Esophagus (tissue), 2 donors: ENCODE results near the gene SEMA6D. TPM values are rescaled to one million over a fixed set of nuclear protein-coding genes. Genes with fewer than 3 reads are reported as not detected.
A peak's percentile ranks its signal among the peaks of the same experiment; 100 is the strongest.

Experiments
- H3K27ac ChIP-seq, 2 donors: one replicate each; pipeline ENCODE4 v1.5.1; 2013; ENCODE audit warnings: low read depth in 2 of 2, mild to moderate bottlenecking in 2 of 2, inconsistent platforms in 1 of 2, low read length in 1 of 2, moderate library complexity in 1 of 2
- H3K27me3 ChIP-seq, 2 donors: one replicate each; pipeline ENCODE4 v1.6.1; 2013; ENCODE audit warnings: low read length in 2 of 2, control low read depth in 1 of 2, mild to moderate bottlenecking in 1 of 2; ENCODE audit not compliant: insufficient read depth in 2 of 2, control insufficient read depth in 1 of 2
- H3K36me3 ChIP-seq, 2 donors: one replicate each; pipeline ENCODE4 v1.6.1; 2013; ENCODE audit warnings: low read length in 1 of 2; ENCODE audit not compliant: control insufficient read depth in 2 of 2, insufficient read depth in 2 of 2
- H3K4me1 ChIP-seq, 2 donors: one replicate each; pipeline ENCODE4 v1.6.1; 2013; ENCODE audit warnings: low read length in 1 of 2; ENCODE audit not compliant: control insufficient read depth in 2 of 2, insufficient read depth in 2 of 2
- H3K4me3 ChIP-seq, 2 donors: one replicate each; pipeline ENCODE4 v1.5.1; 2013; ENCODE audit warnings: low read length in 2 of 2, mild to moderate bottlenecking in 2 of 2, low read depth in 1 of 2, moderate library complexity in 1 of 2
- H3K9me3 ChIP-seq, 2 donors: one replicate each; pipeline ENCODE4 v1.6.1; 2013; ENCODE audit warnings: mild to moderate bottlenecking in 2 of 2, low read depth in 1 of 2, low read length in 1 of 2, moderate library complexity in 1 of 2; ENCODE audit not compliant: control insufficient read depth in 2 of 2, insufficient read depth in 1 of 2
- WGBS, 2 donors: extraction: QIAGEN DNeasy Blood & Tissue Kit; methylation state at CpG; one replicate each; pipeline ENCODE4 v1.1.7; 2013; 5-methylcytosine and 5-hydroxymethylcytosine counted together
- polyA plus RNA-seq, 2 donors: library from polyadenylated mRNA; stranded (reverse); fragments of 200-250 nt; gene quantifications; one replicate each; pipeline ENCODE4 v1.2.3, GENCODE V29; 2013
- donor health status: healthy with polysubstance abuse.
- donor health status: Bipolar disorder and iron deficiency.

The SEMA6D gene
- polyA plus RNA-seq, 2 donors: 0.31 to 0.40 TPM

GRCh38 chr15:47715856-47716445 lies 1.4 kb upstream of the SEMA6D start:
- no peak overlapping the region for H3K4me3 ChIP-seq
- H3K27ac ChIP-seq: no peak overlapping the region
- 51 to 57% methylated on average over 6 of the region's 6 CpGs for WGBS, 2 donors
- no peaks in the 10 kb centered on the region for H3K27me3 ChIP-seq
- H3K36me3 ChIP-seq: no peaks in the 10 kb centered on the region
- peaks cover 0 to 3% of the 10 kb centered on the region in 2 donors for H3K4me1 ChIP-seq
- peaks cover 0 to 3% of the 10 kb centered on the region in 2 donors for H3K9me3 ChIP-seq

- peak overlapping the region in 1 of 2 donors; percentile 43 for H3K4me3 ChIP-seq
- 42 to 43% methylated on average over 2 of the region's 2 CpGs for WGBS, 2 donors
- peaks cover 0 to 3% of the 10 kb centered on the region in 2 donors for H3K4me1 ChIP-seq
- peaks cover 0 to 3% of the 10 kb centered on the region in 2 donors for H3K9me3 ChIP-seq
- H3K27me3 ChIP-seq: no peaks in the 10 kb centered on the region
- H3K27ac ChIP-seq: no peak overlapping the region
- H3K36me3 ChIP-seq: no peaks in the 10 kb centered on the region
Observed at GRCh38 chr15:47716516-47716915, 789 bp upstream of the SEMA6D start.

- WGBS, 2 donors: 9 to 12% methylated on average over 41 to 48 of the region's 48 CpGs
- H3K4me1 ChIP-seq: peaks cover 0 to 3% of the 10 kb centered on the region in 2 donors
- peak overlapping the region; percentile 50 to 62 for H3K27ac ChIP-seq
- H3K9me3 ChIP-seq: peaks cover 0 to 3% of the 10 kb centered on the region in 2 donors
- H3K4me3 ChIP-seq: peak overlapping the region; percentile 43 to 61
- no peaks in the 10 kb centered on the region for H3K36me3 ChIP-seq
- H3K27me3 ChIP-seq: no peaks in the 10 kb centered on the region
Observed at GRCh38 chr15:47718497-47719437, 1.5 kb downstream of the SEMA6D start.

- Histone ChIP-seq H3K4me1 (peaks cover 0 to 3% of the 10 kb centered on the region in 2 donors), H3K27me3 (no peaks in the 10 kb centered on the region), H3K9me3 (peaks cover 0 to 3% of the 10 kb centered on the region in 2 donors), H3K4me3 (no peak overlapping the region), H3K27ac (no peak overlapping the region), H3K36me3 (no peaks in the 10 kb centered on the region)
Observed at GRCh38 chr15:47719730-47720129, 2.4 kb downstream of the SEMA6D start.

GRCh38 chr15:47720555-47720954 lies 3.2 kb downstream of the SEMA6D start:
- Histone ChIP-seq H3K36me3 (no peaks in the 10 kb centered on the region), H3K4me1 (peaks cover 0 to 3% of the 10 kb centered on the region in 2 donors), H3K9me3 (peaks cover 0 to 3% of the 10 kb centered on the region in 2 donors), H3K27me3 (no peaks in the 10 kb centered on the region), H3K27ac (no peak overlapping the region), H3K4me3 (no peak overlapping the region)
- 72 to 80% methylated on average over 4 of the region's 4 CpGs for WGBS, 2 donors

GRCh38 chr15:47721676-47722075 lies 4.4 kb downstream of the SEMA6D start:
- Histone ChIP-seq H3K27me3 (no peaks in the 10 kb centered on the region), H3K36me3 (no peaks in the 10 kb centered on the region), H3K4me1 (peaks cover 0 to 3% of the 10 kb centered on the region in 2 donors), H3K9me3 (peaks cover 0 to 3% of the 10 kb centered on the region in 2 donors), H3K4me3 (no peak overlapping the region), H3K27ac (no peak overlapping the region)
- WGBS, 2 donors: 56 to 62% methylated on average over 4 of the region's 4 CpGs

- Histone ChIP-seq H3K4me3 (no peak overlapping the region), H3K27me3 (no peaks in the 10 kb centered on the region), H3K9me3 (no peaks in the 10 kb centered on the region), H3K27ac (no peak overlapping the region), H3K4me1 (no peaks in the 10 kb centered on the region), H3K36me3 (no peaks in the 10 kb centered on the region)
- WGBS, 2 donors: 93 to 94% methylated on average over 2 of the region's 2 CpGs
Observed at GRCh38 chr15:47724346-47724745, 7.0 kb downstream of the SEMA6D start.

- no peaks in the 10 kb centered on the region for H3K4me1 ChIP-seq
Observed at GRCh38 chr15:47725051-47725450, 7.7 kb downstream of the SEMA6D start.

GRCh38 chr15:47725906-47726305 lies 8.6 kb downstream of the SEMA6D start:
- WGBS, 2 donors: 46 to 60% methylated on average over 6 of the region's 6 CpGs
- H3K36me3 ChIP-seq: no peaks in the 10 kb centered on the region
- H3K27ac ChIP-seq: no peak overlapping the region
- H3K4me1 ChIP-seq: no peaks in the 10 kb centered on the region
- no peaks in the 10 kb centered on the region for H3K27me3 ChIP-seq
- H3K9me3 ChIP-seq: no peaks in the 10 kb centered on the region
- no peak overlapping the region for H3K4me3 ChIP-seq

More at GRCh38 chr15:47725051-47725450, 7.7 kb downstream of the SEMA6D start:
- Histone ChIP-seq H3K4me3 (no peak overlapping the region), H3K27me3 (no peaks in the 10 kb centered on the region), H3K9me3 (no peaks in the 10 kb centered on the region), H3K36me3 (no peaks in the 10 kb centered on the region), H3K27ac (no peak overlapping the region)
- 72 to 83% methylated on average over 4 of the region's 4 CpGs for WGBS, 2 donors
